Measurements from ENCODE around the gene RPRM. TPM values are rescaled to one million over a fixed set of nuclear protein-coding genes. Genes with fewer than 3 reads are reported as not detected.

Gene RPRM
- total and polyA plus RNA-seq, 2 experiments from 2014 or later, result 0.75 TPM; not detected in 1

DNA sequence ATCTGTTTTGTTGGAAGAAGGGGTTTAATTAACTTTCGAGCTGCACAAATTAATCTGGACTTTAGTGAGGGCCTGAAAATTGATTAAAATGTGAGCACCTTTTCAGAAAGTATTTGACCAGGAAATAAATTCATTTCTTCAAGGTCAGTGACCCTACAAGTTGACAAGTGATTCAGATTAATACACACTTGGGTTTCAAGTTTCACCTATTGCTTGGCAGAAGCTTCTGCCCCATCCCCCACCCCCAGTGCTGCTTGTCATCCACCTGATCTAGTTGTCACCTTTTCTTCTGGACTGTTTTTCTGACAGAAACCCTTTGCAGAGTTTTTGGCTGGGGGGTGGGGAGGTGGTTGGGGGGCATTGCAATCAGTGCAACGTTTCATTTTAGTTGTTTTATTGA, 46.2 kb downstream of the RPRM start:
- Histone ChIP-seq H3K27me3 (no peaks in the 10 kb centered on the region), H3K27ac (peak overlapping the region; percentile 62), H3K4me3 (no peak overlapping the region), H3K36me3 (no peaks in the 10 kb centered on the region), H3K9me3 (ENCODE audit: low read depth) (no peaks in the 10 kb centered on the region), H3K4me1 (ENCODE audit: low read depth) (peaks cover 19% of the 10 kb centered on the region)
- TF ChIP-seq, protein P1, sequence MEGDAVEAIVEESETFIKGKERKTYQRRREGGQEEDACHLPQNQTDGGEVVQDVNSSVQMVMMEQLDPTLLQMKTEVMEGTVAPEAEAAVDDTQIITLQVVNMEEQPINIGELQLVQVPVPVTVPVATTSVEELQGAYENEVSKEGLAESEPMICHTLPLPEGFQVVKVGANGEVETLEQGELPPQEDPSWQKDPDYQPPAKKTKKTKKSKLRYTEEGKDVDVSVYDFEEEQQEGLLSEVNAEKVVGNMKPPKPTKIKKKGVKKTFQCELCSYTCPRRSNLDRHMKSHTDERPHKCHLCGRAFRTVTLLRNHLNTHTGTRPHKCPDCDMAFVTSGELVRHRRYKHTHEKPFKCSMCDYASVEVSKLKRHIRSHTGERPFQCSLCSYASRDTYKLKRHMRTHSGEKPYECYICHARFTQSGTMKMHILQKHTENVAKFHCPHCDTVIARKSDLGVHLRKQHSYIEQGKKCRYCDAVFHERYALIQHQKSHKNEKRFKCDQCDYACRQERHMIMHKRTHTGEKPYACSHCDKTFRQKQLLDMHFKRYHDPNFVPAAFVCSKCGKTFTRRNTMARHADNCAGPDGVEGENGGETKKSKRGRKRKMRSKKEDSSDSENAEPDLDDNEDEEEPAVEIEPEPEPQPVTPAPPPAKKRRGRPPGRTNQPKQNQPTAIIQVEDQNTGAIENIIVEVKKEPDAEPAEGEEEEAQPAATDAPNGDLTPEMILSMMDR (IDR thresholded peaks at IDR 0.05; ENCODE audit: low read depth, low read length), result no peak
- DNase-seq (ENCODE audit: low read depth in 1 of 2, low spot score in 1 of 2), result peak in 1 of 2 donors; percentile 47

DNA sequence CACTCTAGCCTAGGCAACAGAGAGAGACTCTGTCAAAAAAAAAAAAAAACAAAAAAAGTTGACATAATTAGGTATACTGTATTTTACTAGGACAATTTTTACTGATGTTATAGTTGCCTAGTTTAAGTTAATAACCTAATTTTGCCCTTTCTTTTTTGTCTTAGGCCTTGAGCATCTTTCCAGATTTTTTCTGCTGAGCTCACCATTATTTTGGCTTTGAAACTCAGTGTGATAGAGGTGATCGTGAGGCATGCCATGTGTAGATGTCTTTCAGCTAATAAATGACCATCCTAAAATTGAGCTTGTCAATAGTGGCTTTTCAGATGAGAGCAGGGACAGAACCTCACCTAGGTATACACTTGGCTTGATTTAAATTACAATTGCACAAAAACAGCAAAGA, 47.4 kb downstream of the RPRM start:
- H3K4me1 ChIP-seq (ENCODE audit: low read depth), result peaks cover 19% of the 10 kb centered on the region
- H3K27ac ChIP-seq, result peak overlapping the region; percentile 62
- no peaks in the 10 kb centered on the region for H3K27me3 ChIP-seq
- no peaks in the 10 kb centered on the region for H3K36me3 ChIP-seq
- H3K9me3 ChIP-seq (ENCODE audit: low read depth), result no peaks in the 10 kb centered on the region
- TF ChIP-seq, protein P1 (IDR thresholded peaks at IDR 0.05; ENCODE audit: low read depth, low read length), result no peak
- no peak overlapping the region for H3K4me3 ChIP-seq
- no peak for DNase-seq (ENCODE audit: low read depth in 1 of 2, low spot score in 1 of 2)
